ENCODE measurements around the gene NEURL3. TPM values are rescaled to one million over a fixed set of nuclear protein-coding genes. Genes with fewer than 3 reads are reported as not detected.
A peak's percentile ranks its signal among the peaks of the same experiment; 100 is the strongest.

NEURL3 gene
- polyA plus RNA-seq, 3 donors = not detected

DNA sequence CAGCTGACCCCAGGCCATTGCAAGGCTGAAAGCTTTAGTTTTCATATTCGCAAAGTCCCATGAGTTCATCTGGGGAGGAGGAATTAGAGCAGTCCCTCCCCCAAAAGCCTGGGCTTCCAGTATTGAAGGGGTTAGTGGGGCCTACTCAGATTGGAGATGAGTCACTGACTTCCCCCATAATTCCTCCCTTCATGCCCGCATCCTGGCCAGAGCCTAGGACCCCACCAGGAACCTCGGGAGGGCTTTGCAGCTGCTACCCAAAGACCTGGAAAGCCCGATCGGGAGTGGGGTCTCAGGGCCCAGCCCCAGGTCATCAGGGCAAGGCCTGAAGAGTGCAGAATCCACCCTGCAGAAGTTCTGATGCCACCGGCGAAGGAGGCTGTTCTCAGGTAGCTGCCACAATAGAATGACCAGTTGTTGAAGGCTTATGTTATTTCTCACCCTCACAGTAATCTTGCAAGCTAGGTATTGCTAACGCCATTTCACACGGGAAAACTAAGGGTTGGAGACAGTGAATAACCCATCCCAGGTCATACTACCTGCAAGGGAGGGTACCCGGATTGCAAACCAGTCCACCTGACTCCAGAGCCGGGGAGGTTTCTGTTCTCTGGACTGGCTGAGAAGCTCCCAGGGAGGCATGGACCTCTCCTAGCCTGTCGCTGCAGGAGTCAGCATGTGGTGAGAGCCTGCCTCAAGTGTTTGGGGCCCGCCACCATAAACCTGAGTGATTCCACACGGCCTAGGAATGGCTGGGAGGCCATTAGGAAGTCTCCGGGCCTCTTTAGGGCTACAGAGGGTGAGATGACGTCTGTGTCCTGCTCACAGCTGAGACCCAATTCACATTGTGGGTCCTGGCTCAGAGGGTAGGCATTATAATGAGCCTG is 25.6 kb upstream of the NEURL3 start:
- WGBS (ENCODE audit: insufficient coverage) = 79% methylated on average over 11 of the region's 16 CpGs
- Histone ChIP-seq H3K9me3 (replicated peaks in 1 of 2; ENCODE audit: control insufficient read depth in 1 of 2, insufficient read depth in 1 of 2, low read length in 2 of 2) (no peaks in the 10 kb centered on the region), H3K27me3 (ENCODE audit: control insufficient read depth in 2 of 2, insufficient read depth in 2 of 2, low read length in 2 of 2) (no peaks in the 10 kb centered on the region), H3K4me1 (ENCODE audit: control insufficient read depth in 1 of 2, insufficient read depth in 2 of 2, low read length in 2 of 2) (peaks cover 71 to 83% of the 10 kb centered on the region in 2 donors), H3K36me3 (replicated peaks in 1 of 2; ENCODE audit: control insufficient read depth in 1 of 2, insufficient read depth in 2 of 2, low read length in 2 of 2) (no peaks in the 10 kb centered on the region), H3K4me2 (replicated peaks; ENCODE audit: extremely low read depth, low read length, poor library complexity, severe bottlenecking) (peak overlapping the region; percentile 78), H3K27ac (ENCODE audit: low read depth in 1 of 2, low read length in 2 of 2) (no peak overlapping the region), H2AFZ (ENCODE audit: insufficient read depth, low read depth, low read length, poor library complexity, severe bottlenecking) (no peak overlapping the region), H4K20me1 (ENCODE audit: insufficient read depth, low read length) (no peaks in the 10 kb centered on the region), H3K9ac (ENCODE audit: insufficient read depth, low read length, poor library complexity, severe bottlenecking) (no peak overlapping the region), H3K4me3 (replicated peaks in 1 of 3; ENCODE audit: low read depth in 2 of 3, low read length in 3 of 3) (no peak overlapping the region), H3K79me2 (ENCODE audit: insufficient read depth, low read length) (no peaks in the 10 kb centered on the region)
- intact Hi-C loops (cut with micrococcal nuclease) = loop anchor here (10.0 kb wide), 1 partner anchor 386 kb away; the partner anchor contains the start of gene DUSP2 (in 2 of the 2)
- Mint-ChIP-seq H3K9me3 (peaks cover 0 to 4% (median 0%) of the 10 kb centered on the region in 7 donors), H3K36me3 (peaks cover 0 to 8% of the 10 kb centered on the region in 2 donors), H3K27me3 (ENCODE audit: low read depth in 3 of 3) (peaks cover 13 to 33% (median 28%) of the 10 kb centered on the region in 3 donors), H3K27ac (peak overlapping the region in 5 of 7 donors; percentile 24 to 95 (median 88)), H3K4me3 (no peak overlapping the region), H3K4me1 (peaks cover 72% of the 10 kb centered on the region)
- DNase-seq = no peak
- TF ChIP-seq, protein P1, sequence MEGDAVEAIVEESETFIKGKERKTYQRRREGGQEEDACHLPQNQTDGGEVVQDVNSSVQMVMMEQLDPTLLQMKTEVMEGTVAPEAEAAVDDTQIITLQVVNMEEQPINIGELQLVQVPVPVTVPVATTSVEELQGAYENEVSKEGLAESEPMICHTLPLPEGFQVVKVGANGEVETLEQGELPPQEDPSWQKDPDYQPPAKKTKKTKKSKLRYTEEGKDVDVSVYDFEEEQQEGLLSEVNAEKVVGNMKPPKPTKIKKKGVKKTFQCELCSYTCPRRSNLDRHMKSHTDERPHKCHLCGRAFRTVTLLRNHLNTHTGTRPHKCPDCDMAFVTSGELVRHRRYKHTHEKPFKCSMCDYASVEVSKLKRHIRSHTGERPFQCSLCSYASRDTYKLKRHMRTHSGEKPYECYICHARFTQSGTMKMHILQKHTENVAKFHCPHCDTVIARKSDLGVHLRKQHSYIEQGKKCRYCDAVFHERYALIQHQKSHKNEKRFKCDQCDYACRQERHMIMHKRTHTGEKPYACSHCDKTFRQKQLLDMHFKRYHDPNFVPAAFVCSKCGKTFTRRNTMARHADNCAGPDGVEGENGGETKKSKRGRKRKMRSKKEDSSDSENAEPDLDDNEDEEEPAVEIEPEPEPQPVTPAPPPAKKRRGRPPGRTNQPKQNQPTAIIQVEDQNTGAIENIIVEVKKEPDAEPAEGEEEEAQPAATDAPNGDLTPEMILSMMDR (IDR thresholded peaks at IDR 0.05) = no peak

DNA sequence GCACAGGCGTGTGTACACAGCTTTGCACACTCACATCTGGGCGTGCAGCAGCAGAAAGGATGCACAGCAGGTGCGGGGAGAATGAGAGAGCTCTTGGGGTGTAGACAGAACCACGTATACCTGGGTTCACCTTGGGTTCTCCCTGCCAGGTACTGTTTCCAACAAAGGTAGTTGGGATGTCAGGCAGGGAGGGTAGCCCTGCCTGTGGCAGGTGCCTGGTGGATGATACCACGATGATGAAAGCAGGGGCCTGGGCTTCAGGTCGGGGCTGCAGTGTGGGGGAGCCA is 24.9 kb upstream of the NEURL3 start:
- H3K36me3 ChIP-seq (replicated peaks in 1 of 2; ENCODE audit: control insufficient read depth in 1 of 2, insufficient read depth in 2 of 2, low read length in 2 of 2) = no peaks in the 10 kb centered on the region
- H4K20me1 ChIP-seq (ENCODE audit: insufficient read depth, low read length) = no peaks in the 10 kb centered on the region
- peaks cover 67 to 77% of the 10 kb centered on the region in 2 donors for H3K4me1 ChIP-seq (ENCODE audit: control insufficient read depth in 1 of 2, insufficient read depth in 2 of 2, low read length in 2 of 2)
- no peak overlapping the region for H3K4me2 ChIP-seq (replicated peaks; ENCODE audit: extremely low read depth, low read length, poor library complexity, severe bottlenecking)
- Mint-ChIP-seq H3K9me3 (peaks cover 0 to 5% (median 0%) of the 10 kb centered on the region in 7 donors), H3K4me3 (peak overlapping the region in 1 of 2 donors; percentile 53), H3K36me3 (peaks cover 0 to 8% of the 10 kb centered on the region in 2 donors), H3K27ac (peak overlapping the region in 1 of 7 donors; percentile 4), H3K27me3 (ENCODE audit: low read depth in 3 of 3) (peaks cover 13 to 33% (median 29%) of the 10 kb centered on the region in 3 donors), H3K4me1 (peaks cover 71% of the 10 kb centered on the region)
- H3K9me3 ChIP-seq (replicated peaks in 1 of 2; ENCODE audit: control insufficient read depth in 1 of 2, insufficient read depth in 1 of 2, low read length in 2 of 2) = no peaks in the 10 kb centered on the region
- TF ChIP-seq, protein P1 (IDR thresholded peaks at IDR 0.05) = no peak
- intact Hi-C loops (cut with micrococcal nuclease) = loop anchor here (10.0 kb wide), 1 partner anchor 385 kb away; the partner anchor contains the start of gene DUSP2 (in 2 of the 2)
- no peak overlapping the region for H3K27ac ChIP-seq (ENCODE audit: low read depth in 1 of 2, low read length in 2 of 2)
- H3K79me2 ChIP-seq (ENCODE audit: insufficient read depth, low read length) = no peaks in the 10 kb centered on the region
- 94% methylated on average over 6 of the region's 6 CpGs for WGBS (ENCODE audit: insufficient coverage)
- H2AFZ ChIP-seq (ENCODE audit: insufficient read depth, low read depth, low read length, poor library complexity, severe bottlenecking) = no peak overlapping the region
- H3K9ac ChIP-seq (ENCODE audit: insufficient read depth, low read length, poor library complexity, severe bottlenecking) = no peak overlapping the region
- DNase-seq = no peak
- no peaks in the 10 kb centered on the region for H3K27me3 ChIP-seq (ENCODE audit: control insufficient read depth in 2 of 2, insufficient read depth in 2 of 2, low read length in 2 of 2)
- H3K4me3 ChIP-seq (replicated peaks in 1 of 3; ENCODE audit: low read depth in 2 of 3, low read length in 3 of 3) = no peak overlapping the region

Measured in CD14-positive monocyte (primary cell).